ENCODE measurements around the gene NTNG1.

GRCh38 chr1:107251083-107251482 is 110.2 kb downstream of the NTNG1 start:
- no peak for TF ChIP-seq CTCF (IDR thresholded peaks at IDR 0.05; ENCODE audit: insufficient read depth, low read length)
- no peak for TF ChIP-seq POLR2AphosphoS5 (IDR thresholded peaks at IDR 0.05; ENCODE audit: low read depth)
- TF ChIP-seq REST (IDR thresholded peaks at IDR 0.05; ENCODE audit: insufficient replicate concordance, low read depth) = no peak
- TF ChIP-seq GABPA (IDR thresholded peaks at IDR 0.05; ENCODE audit: low read depth) = no peak
- TF ChIP-seq SPI1 (IDR thresholded peaks at IDR 0.05; ENCODE audit: borderline replicate concordance, low read depth) = no peak
